ELR (cell line): Measurements from ENCODE around the gene MAEL.
"Not testable (repeated sequence)": the region's sequence is repeated elsewhere in the genome, so short reads cannot be mapped to it uniquely, and the experiment has no call there.

Experiments
- DNase-seq: peaks from one replicate; pipeline ENCODE4 v3.0.0-alpha.2; 2015; ENCODE audit warnings: low read depth

MAEL gene

DNA sequence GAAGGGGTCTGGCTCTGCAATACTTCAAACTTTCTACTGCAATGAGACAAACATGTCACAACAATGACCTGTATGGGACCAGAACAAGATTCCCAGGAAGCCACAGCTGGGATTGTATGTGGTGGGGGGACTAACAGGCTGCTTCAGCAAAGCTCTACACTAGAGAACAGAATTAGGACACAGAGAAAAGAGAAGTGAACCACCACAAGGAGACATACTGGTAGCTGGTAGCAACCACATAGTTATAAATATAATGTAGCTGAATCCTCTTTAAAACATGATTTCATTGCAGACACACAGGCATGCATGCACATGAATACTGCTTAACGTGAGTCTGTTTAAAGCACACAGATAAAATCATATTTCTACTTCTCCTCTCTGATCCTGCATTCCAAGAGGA is 10.3 kb upstream of the MAEL start:
- DNase-seq: no peak

- DNase-seq: no peak
These were observed 8.7 kb upstream of the MAEL start for GRCh38 chr1:166980383-166980782.

- DNase-seq: no peak
These were observed 8.3 kb upstream of the MAEL start for GRCh38 chr1:166980818-166981217.

DNA sequence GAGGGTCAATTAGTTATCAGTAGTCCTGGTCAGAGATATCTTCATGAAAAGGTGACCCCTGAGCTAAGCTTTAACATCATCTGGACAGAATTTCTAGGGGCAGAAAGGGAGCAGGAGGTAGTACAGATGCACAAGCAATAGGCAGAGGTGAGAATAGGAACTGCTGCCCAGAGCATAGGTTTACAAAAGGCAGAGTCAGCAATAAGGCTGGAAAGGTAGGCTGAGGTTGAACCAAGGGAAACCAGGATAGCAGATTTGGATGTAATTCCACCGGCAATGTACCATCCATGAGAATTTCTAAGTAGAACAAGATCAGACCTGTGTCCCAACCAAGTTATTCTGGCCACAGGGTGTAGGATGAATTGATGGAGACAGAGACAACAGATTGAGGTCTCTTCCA is 7.5 kb upstream of the MAEL start:
- no peak for DNase-seq

DNA sequence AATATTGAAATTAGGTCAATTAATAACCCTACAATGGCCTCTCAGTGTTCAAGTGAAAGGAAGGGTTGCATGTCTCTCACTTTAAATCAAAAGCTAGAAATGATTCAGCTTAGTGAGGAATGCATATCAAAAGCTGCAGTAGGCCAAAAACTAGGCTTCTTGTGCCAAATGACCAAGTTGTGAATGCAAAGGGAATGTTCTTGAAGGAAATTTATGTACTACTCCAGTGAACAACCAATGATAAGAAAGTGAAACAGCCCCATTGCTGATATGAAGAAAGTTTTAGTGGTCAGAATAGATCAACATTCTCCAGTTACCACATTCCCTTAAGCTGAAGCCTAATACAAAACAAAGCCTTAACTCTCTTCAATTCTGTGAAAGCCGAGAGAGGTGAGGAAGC is 10.0 kb downstream of the MAEL start:
- no peak for DNase-seq

DNA sequence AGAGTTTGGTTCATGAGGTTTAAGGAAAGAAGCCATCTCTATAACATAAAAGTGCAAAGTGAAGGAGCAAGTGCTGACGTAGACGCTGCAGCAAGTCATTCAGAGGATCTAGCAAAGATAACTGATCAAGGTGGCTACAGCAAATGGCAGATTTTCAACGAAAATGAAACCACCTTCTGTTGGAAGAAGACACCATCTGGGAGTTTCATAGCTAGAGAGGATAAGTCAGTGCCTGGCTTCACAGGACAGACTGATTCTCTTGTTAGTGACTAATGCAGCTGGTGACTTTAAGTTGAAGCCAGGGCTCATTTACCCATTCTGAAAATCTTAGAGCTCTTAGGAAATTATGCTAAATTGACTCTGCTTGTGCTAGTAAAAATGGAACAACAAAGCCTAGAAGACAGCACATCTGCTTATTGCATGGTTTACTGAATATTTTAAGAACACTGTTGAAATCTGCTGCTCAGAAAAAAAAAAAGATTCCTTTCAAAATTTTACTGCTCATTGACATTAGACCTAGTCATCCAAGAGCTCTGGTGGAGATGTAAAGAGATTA is 10.5 kb downstream of the MAEL start:
- DNase-seq: no peak

DNA sequence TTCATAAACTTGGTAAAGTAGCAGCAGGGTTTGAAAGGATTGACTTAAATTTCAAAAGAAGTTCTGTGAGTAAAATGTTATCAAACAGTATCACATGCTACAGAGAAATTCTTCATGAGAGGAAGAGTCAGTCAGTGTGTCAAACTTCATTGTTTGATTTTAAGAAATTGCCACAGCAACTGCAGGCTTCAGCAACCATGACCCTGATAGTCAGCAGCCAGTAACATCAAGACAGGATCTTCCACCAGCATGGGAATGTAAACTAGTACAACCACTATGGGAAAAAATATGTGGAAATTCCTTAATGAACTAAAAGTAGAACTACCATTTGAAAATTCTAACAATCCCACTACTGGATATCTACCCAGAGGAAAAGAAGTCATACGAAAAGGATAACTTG is 11.5 kb downstream of the MAEL start:
- no peak for DNase-seq

GRCh38 chr1:167002354-167002753 is 13.3 kb downstream of the MAEL start:
- no peak for DNase-seq

DNA sequence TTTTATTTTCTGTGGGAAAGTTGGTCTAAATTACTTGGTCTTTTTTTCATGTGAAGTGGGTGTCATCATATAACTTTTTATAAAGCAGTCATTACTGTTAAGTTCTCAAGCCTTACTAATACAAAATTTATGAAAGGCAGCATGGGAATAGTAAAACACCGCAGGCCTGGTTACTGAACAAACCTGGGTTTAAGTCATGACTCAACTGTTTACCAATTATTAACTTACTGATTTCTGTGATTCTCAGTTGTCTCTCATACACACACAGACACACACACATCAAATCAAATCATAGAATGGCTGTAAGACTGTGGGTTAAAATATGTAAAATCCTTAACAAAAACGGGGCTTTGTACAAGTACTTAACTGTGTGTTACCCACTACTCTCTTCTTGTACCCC is 14.6 kb downstream of the MAEL start:
- no peak for DNase-seq

DNA sequence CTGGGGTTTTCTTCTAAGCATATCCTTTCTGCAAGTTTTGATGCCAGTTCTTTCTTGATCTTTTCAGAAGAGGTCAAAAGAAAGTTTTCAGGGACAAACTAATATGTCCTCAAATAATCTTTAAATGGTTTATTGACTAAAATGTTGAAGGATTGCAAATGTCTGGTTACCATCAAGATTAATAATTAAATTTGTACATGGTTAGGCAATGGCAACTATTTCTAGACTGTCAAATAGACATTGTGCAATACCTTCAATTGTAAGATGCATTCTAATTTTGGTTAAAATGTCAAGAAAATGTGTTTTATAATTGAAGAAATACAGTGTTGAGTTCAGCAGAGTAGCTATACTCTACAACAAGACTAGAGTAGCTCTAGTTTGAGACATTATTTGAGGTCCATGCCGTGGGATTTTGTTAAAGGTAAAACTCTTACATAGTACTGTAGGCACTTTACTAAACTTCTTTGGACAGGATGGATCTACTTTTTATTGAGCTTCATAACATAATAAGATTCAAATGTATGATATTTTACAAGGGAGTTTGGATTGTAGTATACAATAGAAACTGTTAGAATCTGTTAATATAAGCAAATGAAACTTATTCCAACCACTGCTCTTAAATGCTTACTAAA is 22.6 kb downstream of the MAEL start:
- DNase-seq: no peak

- no peak for DNase-seq
These were observed 23.5 kb downstream of the MAEL start for GRCh38 chr1:167012570-167012969.

DNA sequence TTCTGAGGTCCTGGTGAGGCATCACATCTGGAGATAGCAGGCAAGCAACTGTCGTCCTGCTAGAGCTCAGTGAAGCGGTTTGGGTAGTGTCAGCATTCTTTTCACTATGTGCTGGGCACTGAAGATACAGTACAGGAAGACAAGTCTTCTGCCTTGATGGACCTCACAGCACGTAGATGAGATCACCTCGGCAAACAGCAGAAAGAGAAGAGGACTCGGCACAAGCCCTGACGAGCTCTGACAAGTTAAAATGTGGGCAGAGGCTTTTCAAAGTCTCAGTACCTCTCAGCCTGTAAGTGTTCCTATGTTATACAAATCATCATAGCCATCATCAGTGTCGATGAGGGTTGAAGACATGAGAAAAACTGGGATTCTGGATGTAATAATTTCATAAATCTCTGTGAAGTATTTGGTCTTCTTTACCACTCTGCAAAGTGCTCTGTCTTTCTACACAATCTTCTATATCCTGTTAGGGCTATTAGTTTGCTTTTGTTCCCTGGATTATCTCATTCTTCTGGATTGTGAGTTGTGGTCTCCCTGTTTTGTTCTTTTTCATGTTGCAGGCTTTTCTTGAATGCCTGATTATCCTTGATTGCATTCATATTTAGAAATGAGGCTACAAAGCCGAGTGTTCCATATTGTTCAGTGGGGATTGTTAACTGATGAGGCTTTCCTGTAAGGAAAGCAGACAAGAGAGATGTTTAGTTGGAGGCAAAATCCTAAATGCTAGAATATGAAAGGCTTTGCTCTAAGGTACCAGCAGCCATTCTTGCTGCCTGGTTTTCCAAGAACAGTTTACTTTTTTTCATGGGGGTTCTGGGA is 24.2 kb downstream of the MAEL start:
- DNase-seq: no peak

DNA sequence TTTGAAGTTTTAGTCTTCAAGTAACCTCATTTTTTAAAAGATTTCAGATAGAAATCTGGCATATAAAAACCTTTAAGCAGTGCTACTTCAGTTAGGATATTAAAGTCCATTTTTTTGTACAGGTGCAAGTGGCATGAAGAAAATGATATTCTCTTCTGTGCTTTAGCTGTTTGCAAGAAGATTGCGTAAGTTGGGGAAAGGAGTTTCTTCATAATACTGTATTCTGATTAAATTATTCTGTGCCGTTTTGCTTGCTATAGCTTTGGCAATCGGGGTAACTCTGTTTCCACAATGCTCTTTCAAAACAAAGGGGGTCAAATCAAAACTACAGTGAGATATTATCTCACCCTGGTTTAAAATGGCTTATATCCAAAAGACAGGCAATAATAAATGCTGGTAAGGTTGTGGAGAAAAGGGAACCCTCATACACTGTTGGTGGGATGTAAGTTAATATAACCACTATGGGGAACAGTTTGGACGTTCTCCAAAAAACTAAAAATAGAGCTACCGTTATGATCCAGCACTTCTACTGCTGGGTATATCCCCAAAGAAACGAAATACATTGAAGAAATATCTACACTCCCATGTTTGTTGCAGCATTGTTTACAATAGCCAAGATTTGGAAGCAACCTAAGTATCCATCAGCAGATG is 27.1 kb downstream of the MAEL start:
- no peak for DNase-seq

- DNase-seq: no peak
These were observed 33.3 kb downstream of the MAEL start for GRCh38 chr1:167022384-167022783.

DNA sequence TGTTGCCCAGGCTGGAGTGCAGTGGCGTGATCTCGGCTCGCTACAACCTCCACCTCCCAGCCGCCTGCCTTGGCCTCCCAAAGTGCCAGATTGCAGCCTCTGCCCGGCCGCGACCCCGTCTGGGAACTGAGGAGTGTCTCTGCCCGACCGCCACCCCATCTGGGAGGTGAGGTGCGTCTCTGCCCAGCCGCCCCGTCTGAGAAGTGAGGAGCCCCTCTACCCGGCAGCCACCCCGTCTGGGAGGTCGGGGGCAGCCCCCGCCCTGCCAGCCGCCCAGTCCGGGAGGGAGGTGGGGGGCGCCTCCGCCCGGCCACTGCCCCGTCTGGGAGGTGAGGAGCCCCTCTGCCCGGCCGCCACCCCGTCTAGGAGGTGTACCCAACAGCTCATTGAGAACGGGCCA is 40.5 kb downstream of the MAEL start:
- not testable (repeated sequence) for DNase-seq

GRCh38 chr1:167033646-167034045 is 44.6 kb downstream of the MAEL start:
- DNase-seq: no peak

GRCh38 chr1:167043752-167044488 is 54.8 kb downstream of the MAEL start:
- peak; percentile 43 for DNase-seq

GRCh38 chr1:167051907-167052306 is 62.8 kb downstream of the MAEL start:
- no peak for DNase-seq

- peak; percentile 37 for DNase-seq
These were observed 63.3 kb downstream of the MAEL start for GRCh38 chr1:167052389-167052788.

- DNase-seq: peak; percentile 14
These were observed 65.5 kb downstream of the MAEL start for GRCh38 chr1:167054531-167054930.

- peak; percentile 6 for DNase-seq
These were observed 66.0 kb downstream of the MAEL start for GRCh38 chr1:167054946-167055630.
